ENCODE measurements around the gene BLOC1S1.

BLOC1S1 gene

DNA sequence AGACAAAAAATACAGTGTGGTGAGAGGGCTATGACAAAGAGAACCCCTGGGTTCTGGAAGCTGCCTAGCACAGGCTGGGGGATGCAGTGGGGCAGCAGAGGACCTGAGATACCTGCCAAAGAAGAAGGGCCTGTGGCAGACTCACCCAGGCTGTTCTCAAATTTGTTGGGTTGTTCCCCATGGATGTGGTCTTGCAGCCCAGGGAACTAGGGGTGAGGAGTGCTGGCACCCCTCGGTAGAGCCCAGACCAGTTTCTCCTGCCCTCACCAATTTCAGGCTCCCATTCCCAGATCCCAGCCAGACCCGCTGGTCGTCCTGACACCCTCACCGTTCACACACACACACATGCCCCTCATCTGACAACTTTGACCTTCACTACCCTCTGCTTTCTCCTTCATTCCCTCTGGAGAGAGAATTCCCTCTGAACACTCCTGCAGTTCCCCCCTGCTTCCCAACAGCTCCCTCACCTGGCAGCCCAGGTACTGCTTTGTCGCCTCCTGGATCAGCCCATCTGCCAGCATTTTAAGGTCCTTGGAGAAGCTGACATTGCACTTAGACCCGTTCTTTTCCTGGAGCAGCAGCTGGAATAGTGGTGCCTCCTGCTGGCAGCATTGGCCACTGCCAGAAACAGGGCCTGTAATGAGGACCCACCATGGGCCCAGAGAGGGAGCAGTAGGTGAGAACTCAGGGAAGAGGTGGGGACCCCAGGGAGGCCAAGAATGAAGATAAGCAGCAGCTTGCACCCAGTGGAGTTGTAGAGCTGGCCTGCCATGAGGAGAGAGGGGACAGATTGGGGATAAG lies 21.1 kb downstream of the BLOC1S1 start:
- TF ChIP-seq, protein P1, sequence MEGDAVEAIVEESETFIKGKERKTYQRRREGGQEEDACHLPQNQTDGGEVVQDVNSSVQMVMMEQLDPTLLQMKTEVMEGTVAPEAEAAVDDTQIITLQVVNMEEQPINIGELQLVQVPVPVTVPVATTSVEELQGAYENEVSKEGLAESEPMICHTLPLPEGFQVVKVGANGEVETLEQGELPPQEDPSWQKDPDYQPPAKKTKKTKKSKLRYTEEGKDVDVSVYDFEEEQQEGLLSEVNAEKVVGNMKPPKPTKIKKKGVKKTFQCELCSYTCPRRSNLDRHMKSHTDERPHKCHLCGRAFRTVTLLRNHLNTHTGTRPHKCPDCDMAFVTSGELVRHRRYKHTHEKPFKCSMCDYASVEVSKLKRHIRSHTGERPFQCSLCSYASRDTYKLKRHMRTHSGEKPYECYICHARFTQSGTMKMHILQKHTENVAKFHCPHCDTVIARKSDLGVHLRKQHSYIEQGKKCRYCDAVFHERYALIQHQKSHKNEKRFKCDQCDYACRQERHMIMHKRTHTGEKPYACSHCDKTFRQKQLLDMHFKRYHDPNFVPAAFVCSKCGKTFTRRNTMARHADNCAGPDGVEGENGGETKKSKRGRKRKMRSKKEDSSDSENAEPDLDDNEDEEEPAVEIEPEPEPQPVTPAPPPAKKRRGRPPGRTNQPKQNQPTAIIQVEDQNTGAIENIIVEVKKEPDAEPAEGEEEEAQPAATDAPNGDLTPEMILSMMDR (conservative IDR thresholded peaks at IDR 0.05; ENCODE audit: control insufficient read depth, insufficient read depth, low read depth, low read length), result peak; percentile 97
- H3K4me3 ChIP-seq (ENCODE audit: control insufficient read depth, low read depth, low read length), result no peak overlapping the region
- peak; percentile 77 for DNase-seq (ENCODE audit: low read depth)

DNA sequence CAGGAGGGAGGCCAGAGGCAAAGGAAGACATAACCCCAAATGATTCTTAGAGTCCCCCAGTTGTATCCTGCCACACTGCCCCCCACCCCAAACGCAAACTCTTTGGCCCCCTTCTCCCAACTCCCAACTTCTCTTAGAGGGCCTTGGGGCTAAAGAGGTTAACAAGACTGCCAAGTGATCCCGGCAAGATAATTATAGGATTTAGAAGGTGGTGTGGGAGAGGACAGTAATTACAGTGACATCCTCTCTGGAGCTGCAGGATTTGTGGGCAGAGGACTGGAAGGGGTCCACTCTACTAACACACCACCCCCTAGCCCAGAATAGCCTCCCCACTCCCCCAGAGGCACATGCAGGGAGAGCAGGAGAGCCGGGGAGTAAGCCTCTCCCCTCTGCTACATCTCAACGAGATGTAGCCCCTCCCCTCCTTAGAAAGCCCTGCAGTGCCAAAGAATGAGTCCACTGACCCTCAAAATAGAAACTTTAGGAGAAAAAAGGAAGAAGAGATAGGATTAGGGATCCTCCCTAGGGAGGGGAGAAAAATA lies 21.8 kb downstream of the BLOC1S1 start:
- TF ChIP-seq, protein P1 (conservative IDR thresholded peaks at IDR 0.05; ENCODE audit: control insufficient read depth, insufficient read depth, low read depth, low read length), result no peak
- no peak overlapping the region for H3K4me3 ChIP-seq (ENCODE audit: control insufficient read depth, low read depth, low read length)
- DNase-seq (ENCODE audit: low read depth), result no peak

DNA sequence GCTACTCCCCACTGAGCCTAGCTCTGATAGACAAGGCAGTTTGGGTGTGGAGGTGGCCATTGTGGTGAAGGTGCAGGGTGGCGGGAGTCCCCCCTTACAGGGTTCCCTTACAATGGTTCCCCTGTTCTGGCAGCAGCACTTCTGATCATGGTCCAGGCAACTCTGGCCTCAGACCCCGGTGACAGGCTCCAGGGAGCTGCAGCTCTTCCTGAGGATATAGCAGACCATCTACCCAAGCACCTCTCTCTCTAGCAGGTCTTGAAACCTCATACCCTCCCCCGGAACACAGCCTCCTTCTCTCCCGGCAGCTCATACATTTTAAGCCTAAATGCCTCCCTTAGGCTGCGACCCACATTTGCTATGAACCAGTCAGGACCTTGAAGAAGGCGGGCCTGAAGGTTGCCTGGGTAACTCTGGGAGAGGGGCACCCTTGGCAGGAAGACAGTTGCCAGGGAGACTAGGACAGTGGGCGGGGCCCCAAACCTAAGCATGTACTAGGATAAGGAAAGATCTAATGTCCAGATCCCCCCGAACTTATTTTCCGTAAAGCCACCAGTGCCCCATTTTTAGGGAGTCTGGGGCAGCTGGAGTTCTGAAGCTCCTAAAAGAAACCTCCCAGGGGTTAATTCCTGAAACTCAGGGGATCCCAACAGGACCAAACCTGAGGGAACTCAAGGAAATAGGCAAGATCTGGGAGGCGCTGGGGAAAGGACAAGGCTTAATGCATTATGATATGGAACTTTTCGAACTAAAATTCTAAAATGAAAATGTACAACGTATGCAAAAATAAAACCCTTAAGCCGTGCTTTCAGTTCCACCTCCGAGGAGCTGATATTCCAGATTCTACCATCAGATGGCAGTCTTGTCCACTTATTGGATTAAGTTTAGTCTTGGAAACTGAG lies 22.5 kb downstream of the BLOC1S1 start:
- TF ChIP-seq, protein P1 (conservative IDR thresholded peaks at IDR 0.05; ENCODE audit: control insufficient read depth, insufficient read depth, low read depth, low read length), result peak; percentile 75
- peak overlapping the region; percentile 69 for H3K4me3 ChIP-seq (ENCODE audit: control insufficient read depth, low read depth, low read length)
- peak; percentile 84 for DNase-seq (ENCODE audit: low read depth)

DNA sequence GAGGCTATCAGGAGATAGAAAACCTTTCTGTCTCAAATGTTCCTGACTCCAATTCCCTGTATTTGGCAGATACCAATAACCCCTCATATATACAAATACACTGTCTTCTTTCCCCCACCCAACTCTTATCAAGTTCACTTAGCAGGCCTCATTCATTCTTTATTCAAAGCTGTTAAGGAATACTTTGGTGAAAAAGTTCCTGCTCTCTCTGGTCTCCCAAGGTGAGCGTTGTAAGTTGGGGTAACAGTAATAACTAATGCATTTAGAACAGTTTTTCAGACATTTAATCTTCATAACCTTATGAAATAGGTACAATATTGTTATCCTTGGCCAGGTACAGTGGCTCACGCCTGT lies 23.2 kb downstream of the BLOC1S1 start:
- no peak for DNase-seq (ENCODE audit: low read depth)
- TF ChIP-seq, protein P1 (conservative IDR thresholded peaks at IDR 0.05; ENCODE audit: control insufficient read depth, insufficient read depth, low read depth, low read length), result no peak
- no peak overlapping the region for H3K4me3 ChIP-seq (ENCODE audit: control insufficient read depth, low read depth, low read length)

DNA sequence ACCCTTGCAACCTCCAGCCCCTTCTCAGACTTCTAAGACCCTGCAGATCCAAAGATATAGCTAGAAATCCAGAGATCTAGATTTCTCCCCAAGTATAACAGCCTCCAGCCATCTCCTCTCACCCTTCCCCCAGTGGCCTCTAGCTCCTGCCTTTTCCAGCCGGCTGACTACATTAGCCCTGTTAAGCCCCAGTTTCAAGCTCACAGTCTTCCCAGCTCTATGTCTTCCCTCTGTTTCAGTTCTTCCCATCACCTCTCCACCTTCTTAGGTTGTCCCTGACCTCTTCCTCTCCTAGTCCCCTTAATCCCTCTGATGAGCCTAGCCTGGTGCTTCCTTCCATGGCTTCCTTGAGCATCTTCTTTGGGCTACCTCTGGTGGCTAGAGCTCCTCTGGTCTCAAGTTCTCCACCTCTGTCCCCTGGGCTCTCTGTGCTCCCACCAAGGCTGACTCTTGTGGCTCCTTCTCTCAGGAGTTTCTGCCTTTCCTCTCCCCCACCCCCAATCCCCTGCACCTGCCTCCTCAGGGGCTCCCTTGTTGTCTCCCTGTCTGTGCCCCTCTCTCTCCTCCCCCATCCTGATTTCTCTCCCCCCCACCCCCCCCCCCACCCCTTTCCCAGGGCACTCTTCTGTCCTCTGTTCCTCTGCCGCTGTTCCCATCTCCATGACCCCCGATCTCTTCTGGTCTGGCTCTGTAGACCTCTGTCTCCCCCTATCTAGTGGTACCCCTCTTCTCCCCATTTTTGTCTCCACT lies 26.3 kb downstream of the BLOC1S1 start:
- TF ChIP-seq, protein P1 (conservative IDR thresholded peaks at IDR 0.05; ENCODE audit: control insufficient read depth, insufficient read depth, low read depth, low read length), result no peak
- DNase-seq (ENCODE audit: low read depth), result no peak
- H3K4me3 ChIP-seq (ENCODE audit: control insufficient read depth, low read depth, low read length), result peak overlapping the region; percentile 31

Measured in fibroblast of mammary gland (primary cell).